WTC11 (cell line): Measurements from ENCODE around the gene RGN. TPM values are rescaled to one million over a fixed set of nuclear protein-coding genes. Genes with fewer than 3 reads are reported as not detected.
A peak's percentile ranks its signal among the peaks of the same experiment; 100 is the strongest.
"Not testable (repeated sequence)": the region's sequence is repeated elsewhere in the genome, so short reads cannot be mapped to it uniquely, and the experiment has no call there.

Experiments used
- ATAC-seq: fragments of 200-7000 bp; cut with Tn5 transposase; 2 replicates; pipeline ENCODE4 v1.10.0; 2021; ENCODE audit warnings: mild to moderate bottlenecking, moderate library complexity
- CTCF ChIA-PET: fragments of 300-600 bp; sonication (Branson Sonifier 250); formaldehyde crosslinking; loops from one replicate; lab custom pipeline; 2021; ENCODE audit warnings: antibody characterized with exemption; lab: Charles Lee
- POLR2A ChIA-PET: fragments of 350-600 bp; sonication (Branson Sonifier 250); formaldehyde crosslinking; loops from one replicate; lab custom pipeline; 2021; ENCODE audit warnings: antibody characterized with exemption; lab: Charles Lee
- DNase-seq: peaks from one replicate; pipeline ENCODE4 v3.0.0; 2021; ENCODE audit warnings: low spot score
- H3K27ac Mint-ChIP-seq: 2 replicates; pipeline ENCODE4 v1.8.0; 2021; ENCODE audit warnings: mixed read lengths
- H3K27me3 Mint-ChIP-seq: 2 replicates; pipeline ENCODE4 v1.8.0; 2021; ENCODE audit warnings: low read depth, mild to moderate bottlenecking, moderate library complexity, mixed read lengths
- H3K36me3 Mint-ChIP-seq: 2 replicates; pipeline ENCODE4 v1.8.0; 2021; ENCODE audit warnings: mixed read lengths
- H3K4me1 Mint-ChIP-seq: 2 replicates; pipeline ENCODE4 v1.8.0; 2022; ENCODE audit warnings: mixed read lengths
- H3K4me3 Mint-ChIP-seq: 2 replicates; pipeline ENCODE4 v1.8.0; 2021; ENCODE audit warnings: mild to moderate bottlenecking, moderate library complexity, mixed read lengths
- H3K9me3 Mint-ChIP-seq: 2 replicates; pipeline ENCODE4 v1.8.0; 2021; ENCODE audit warnings: mixed read lengths
- CBFB ChIP-seq: sonication (generic); formaldehyde crosslinking; IDR thresholded peaks from 2 replicates; pipeline ENCODE4 v1.8.1; 2022; ENCODE audit warnings: mild to moderate bottlenecking, low read depth, missing genetic modification reagents
- FOXK1 ChIP-seq: sonication (generic); formaldehyde crosslinking; IDR thresholded peaks from 2 replicates; pipeline ENCODE4 v1.8.0; 2022; ENCODE audit warnings: mild to moderate bottlenecking, moderate library complexity, missing genetic modification reagents
- GTF2I ChIP-seq: fragments of 250-450 bp; sonication (Bioruptor Pico); conservative IDR thresholded peaks from 2 replicates; pipeline ENCODE4 v1.4.0; 2021; ENCODE audit warnings: mild to moderate bottlenecking
- NFYB ChIP-seq: sonication (generic); formaldehyde crosslinking; conservative IDR thresholded peaks from 2 replicates; pipeline ENCODE4 v1.8.0; 2022; ENCODE audit warnings: low read depth, missing genetic modification reagents
- SP1 ChIP-seq: sonication (generic); formaldehyde crosslinking; conservative IDR thresholded peaks from 2 replicates; pipeline ENCODE4 v1.8.1; 2022; ENCODE audit warnings: missing genetic modification reagents
- total RNA-seq: library from RNA; stranded (reverse); gene quantifications from 3 replicates; pipeline ENCODE4 v1.2.3, GENCODE V29; 2021
- TF ChIP-seq, protein P1 (sequence below): fragments of 250-450 bp; sonication (Bioruptor Pico); IDR thresholded peaks from 2 replicates; pipeline ENCODE4 v1.9.0; 2021; ENCODE audit warnings: mild to moderate bottlenecking, borderline replicate concordance
- TF ChIP-seq, protein P2 (sequence below): fragments of 250-450 bp; sonication (Bioruptor Pico); IDR thresholded peaks from 2 replicates; pipeline ENCODE4 v1.9.0; 2021; ENCODE audit warnings: moderate library complexity, mild to moderate bottlenecking, inconsistent platforms, borderline replicate concordance

Gene RGN
- total RNA-seq, 1 experiment from 2014 or later: 2.7 TPM

DNA sequence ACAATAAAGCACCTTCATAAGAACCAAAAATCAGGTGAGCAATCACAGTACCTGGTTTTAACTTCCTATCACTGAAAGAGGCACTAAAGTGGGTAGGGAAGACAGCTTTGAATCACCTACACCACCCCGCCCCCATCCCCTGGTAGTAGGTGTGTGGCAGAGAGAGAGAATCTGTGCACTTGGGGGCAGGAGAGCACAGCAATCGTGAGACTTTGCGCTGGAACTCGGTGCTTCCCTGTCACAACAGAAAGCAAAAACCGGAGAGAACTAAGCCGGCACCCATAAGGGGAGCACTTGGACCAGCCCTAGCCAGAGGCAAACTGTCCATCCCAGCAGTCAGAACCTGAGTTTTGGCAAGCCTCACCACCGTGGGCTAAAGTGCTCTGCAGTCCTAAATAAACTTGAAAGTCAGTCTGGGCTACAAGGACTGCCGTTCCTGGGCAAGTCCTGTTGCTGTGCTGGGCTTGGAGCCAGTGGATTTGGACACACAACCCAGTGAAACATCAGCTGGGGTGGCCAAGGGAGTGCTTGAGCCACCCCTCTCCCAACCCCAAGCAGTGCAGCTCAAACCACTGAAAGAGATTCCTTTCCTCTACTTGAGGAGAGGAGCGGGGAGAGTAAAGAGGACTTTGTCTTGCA is 34.2 kb downstream of the RGN start (continued):
- TF ChIP-seq, protein P1, sequence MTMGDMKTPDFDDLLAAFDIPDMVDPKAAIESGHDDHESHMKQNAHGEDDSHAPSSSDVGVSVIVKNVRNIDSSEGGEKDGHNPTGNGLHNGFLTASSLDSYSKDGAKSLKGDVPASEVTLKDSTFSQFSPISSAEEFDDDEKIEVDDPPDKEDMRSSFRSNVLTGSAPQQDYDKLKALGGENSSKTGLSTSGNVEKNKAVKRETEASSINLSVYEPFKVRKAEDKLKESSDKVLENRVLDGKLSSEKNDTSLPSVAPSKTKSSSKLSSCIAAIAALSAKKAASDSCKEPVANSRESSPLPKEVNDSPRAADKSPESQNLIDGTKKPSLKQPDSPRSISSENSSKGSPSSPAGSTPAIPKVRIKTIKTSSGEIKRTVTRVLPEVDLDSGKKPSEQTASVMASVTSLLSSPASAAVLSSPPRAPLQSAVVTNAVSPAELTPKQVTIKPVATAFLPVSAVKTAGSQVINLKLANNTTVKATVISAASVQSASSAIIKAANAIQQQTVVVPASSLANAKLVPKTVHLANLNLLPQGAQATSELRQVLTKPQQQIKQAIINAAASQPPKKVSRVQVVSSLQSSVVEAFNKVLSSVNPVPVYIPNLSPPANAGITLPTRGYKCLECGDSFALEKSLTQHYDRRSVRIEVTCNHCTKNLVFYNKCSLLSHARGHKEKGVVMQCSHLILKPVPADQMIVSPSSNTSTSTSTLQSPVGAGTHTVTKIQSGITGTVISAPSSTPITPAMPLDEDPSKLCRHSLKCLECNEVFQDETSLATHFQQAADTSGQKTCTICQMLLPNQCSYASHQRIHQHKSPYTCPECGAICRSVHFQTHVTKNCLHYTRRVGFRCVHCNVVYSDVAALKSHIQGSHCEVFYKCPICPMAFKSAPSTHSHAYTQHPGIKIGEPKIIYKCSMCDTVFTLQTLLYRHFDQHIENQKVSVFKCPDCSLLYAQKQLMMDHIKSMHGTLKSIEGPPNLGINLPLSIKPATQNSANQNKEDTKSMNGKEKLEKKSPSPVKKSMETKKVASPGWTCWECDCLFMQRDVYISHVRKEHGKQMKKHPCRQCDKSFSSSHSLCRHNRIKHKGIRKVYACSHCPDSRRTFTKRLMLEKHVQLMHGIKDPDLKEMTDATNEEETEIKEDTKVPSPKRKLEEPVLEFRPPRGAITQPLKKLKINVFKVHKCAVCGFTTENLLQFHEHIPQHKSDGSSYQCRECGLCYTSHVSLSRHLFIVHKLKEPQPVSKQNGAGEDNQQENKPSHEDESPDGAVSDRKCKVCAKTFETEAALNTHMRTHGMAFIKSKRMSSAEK (CRISPR knock-in tag): no peak
- TF ChIP-seq FOXK1: no peak
- TF ChIP-seq, all 79 proteins: peak for 0

DNA sequence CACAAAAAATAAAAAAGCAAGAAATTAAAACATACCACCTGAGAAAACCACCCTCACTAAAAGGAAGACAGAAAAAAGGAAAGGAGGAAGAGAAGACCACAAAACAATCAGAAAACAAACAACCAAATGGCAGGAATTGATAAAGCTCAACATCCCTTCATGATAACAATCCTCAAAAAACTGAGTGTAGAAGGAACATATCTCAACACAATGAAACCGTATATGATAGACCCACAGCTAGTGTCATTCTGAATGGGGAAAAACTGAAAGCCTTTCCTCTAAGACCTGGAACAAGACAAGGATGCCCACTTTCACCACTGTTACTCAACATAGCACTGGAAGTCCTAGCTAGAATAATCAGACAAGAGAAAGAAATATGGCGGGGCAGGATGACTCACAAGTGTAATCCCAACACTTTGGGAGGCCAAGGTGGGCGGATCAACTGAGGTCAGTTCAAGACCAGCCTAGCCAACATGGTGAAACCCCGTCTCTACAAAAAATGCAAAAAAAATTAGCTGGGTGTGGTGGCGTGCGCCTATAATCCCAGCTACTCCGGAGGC is 38.4 kb downstream of the RGN start:
- H3K9me3 Mint-ChIP-seq, ATAC-seq, DNase-seq, H3K4me1 Mint-ChIP-seq, CTCF ChIA-PET, H3K27me3 Mint-ChIP-seq, H3K36me3 Mint-ChIP-seq, POLR2A ChIA-PET, H3K4me3 Mint-ChIP-seq, H3K27ac Mint-ChIP-seq: not testable (repeated sequence)

DNA sequence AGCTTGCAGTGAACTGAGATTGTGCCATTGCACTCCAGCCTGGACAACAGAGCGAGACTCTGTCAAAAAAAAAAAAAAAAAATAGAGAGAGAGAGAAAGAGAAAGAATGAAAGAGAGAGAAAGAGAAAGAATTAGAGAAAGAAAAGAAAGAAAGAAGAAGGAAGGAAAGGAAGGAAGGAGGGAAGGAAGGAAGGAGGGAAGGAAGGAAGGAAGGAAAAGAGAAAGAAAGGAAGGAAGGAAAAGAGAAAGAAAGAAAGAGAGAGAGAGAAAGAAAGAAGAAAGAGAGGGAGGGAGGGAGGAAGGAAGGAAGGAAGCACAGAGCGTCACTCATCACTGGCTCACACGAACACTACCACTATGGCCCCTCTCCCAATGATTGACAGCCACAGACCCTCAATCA is 46.2 kb downstream of the RGN start:
- H3K4me3 Mint-ChIP-seq, H3K36me3 Mint-ChIP-seq, POLR2A ChIA-PET, H3K4me1 Mint-ChIP-seq, CTCF ChIA-PET, H3K27me3 Mint-ChIP-seq, ATAC-seq, H3K27ac Mint-ChIP-seq, DNase-seq, H3K9me3 Mint-ChIP-seq: not testable (repeated sequence)

DNA sequence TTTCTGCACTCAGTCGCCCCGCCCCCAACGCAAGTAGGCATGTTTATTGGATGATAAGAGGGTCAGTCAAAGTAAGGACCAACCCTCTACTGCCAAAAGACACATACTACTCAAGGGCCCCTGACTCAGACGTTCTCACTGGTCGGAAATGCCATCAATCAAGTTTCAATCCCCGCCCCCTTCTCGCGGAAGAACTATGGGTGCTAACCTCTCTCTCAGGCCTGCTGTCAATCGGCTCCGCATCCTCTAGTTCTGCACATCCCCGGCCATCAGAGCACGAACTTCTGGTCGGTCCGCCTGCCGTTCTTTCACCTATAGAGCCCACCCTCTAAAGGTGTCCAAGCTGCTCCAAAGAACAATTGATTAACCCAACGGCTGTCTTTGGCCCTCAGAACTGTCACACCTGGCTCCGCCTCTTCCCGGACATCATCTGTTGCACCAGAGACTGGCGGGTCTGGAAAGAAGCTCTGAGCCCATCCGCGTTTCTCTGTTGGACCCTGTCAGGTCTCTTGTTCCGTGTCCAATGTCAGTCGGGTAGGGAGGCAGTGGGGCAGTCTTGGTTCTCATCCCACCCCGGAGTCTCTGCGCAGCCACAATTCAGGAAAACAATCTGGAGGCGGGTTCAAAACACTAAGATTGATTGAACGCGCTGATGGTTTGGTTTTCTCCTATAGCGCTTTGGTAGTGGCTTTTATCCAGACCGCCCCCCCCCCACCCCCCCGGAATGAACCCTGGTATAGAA is 51.1 kb downstream of the RGN start:
- H3K36me3 Mint-ChIP-seq: no peaks in the 10 kb centered on the region
- POLR2A ChIA-PET: interaction anchor here (1.7 kb wide), 1 partner anchor 16 kb away, joined by 5 read pairs; the partner anchor contains the start of genes NDUFB11 and RBM10

DNA sequence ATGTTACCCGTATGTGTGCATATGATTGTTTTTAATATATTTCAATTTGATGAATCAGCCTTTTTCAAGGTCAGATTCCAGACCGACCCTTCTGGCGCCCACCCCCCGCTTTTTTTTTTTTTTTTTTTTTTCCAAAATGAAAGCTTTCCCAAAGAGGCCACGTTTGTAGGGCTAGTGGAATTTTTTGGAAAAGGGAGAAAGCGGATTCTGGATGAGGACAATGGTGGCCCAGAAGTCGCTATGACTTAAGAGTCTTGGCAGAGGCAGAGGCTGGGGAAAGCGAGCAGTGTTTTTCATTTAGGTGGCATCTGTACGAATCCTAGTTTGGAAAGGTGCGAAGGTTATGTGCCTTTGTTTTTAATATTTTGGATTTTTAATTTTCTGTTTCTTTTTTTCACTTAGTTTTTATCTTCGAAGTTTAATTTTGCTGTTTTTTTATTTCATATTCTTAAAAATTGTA is 51.7 kb downstream of the RGN start:
- ChIA-PET POLR2A (interaction anchor here (0.6 to 1.7 kb wide), 3 partner anchors 15 to 232 kb away, joined by 3 to 5 read pairs (median 3); partner anchors contain the start of genes NDUFB11 and RBM10), CTCF (interaction anchor here (0.7 to 1.0 kb wide), 2 partner anchors 15 to 21 kb away, joined by 5 to 6 read pairs; partner anchors contain the start of genes NDUFB11 and RBM10)
- H3K27me3 Mint-ChIP-seq: no peaks in the 10 kb centered on the region
- H3K36me3 Mint-ChIP-seq: no peaks in the 10 kb centered on the region
- no peaks in the 10 kb centered on the region for H3K9me3 Mint-ChIP-seq
- H3K4me3 Mint-ChIP-seq: peak overlapping the region; percentile 97
- no peak for TF ChIP-seq CBFB (CRISPR knock-in tag)
- TF ChIP-seq, protein P2, sequence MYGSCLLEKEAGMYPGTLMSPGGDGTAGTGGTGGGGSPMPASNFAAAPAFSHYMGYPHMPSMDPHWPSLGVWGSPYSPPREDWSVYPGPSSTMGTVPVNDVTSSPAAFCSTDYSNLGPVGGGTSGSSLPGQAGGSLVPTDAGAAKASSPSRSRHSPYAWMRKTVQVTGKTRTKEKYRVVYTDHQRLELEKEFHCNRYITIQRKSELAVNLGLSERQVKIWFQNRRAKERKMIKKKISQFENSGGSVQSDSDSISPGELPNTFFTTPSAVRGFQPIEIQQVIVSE (CRISPR knock-in tag): no peak
- no peak overlapping the region for H3K27ac Mint-ChIP-seq
- H3K4me1 Mint-ChIP-seq: no peaks in the 10 kb centered on the region
- DNase-seq (no peak), ATAC-seq (no peak)

More for the DNA sequence above, 51.1 kb downstream of the RGN start:
- H3K27me3 Mint-ChIP-seq: no peaks in the 10 kb centered on the region
- ATAC-seq: peak; percentile 100
- DNase-seq: peak; percentile 88
- H3K9me3 Mint-ChIP-seq: no peaks in the 10 kb centered on the region
- CTCF ChIA-PET: interaction anchor here (0.7 to 1.0 kb wide), 3 partner anchors 16 to 22 kb away, joined by 5 to 6 read pairs (median 6); partner anchors contain the start of genes NDUFB11 and RBM10
- peak overlapping the region; percentile 68 for H3K27ac Mint-ChIP-seq
- H3K4me3 Mint-ChIP-seq: peak overlapping the region; percentile 97
- TF ChIP-seq SP1 (CRISPR knock-in tag) (peak; percentile 65; the same call in 1 of the 2 replicates), GTF2I (CRISPR knock-in tag) (no peak), NFYB (peak; percentile 81)
- TF ChIP-seq, all 79 proteins: peak for 2
- no peaks in the 10 kb centered on the region for H3K4me1 Mint-ChIP-seq
